GM19438 (cell line): ENCODE measurements around the gene PI16.
A peak's percentile ranks its signal among the peaks of the same experiment; 100 is the strongest.
"Not testable (repeated sequence)": the region's sequence is repeated elsewhere in the genome, so short reads cannot be mapped to it uniquely, and the experiment has no call there.

ENCODE experiments used
- ATAC-seq: cut with Tn5 transposase; IDR thresholded peaks from one replicate; pipeline ENCODE4 v1.9.1; 2021; ENCODE audit warnings: low read depth; ENCODE audit not compliant: unreplicated experiment

Gene PI16

GRCh38 chr6:36986704-36987047, 32.1 kb downstream of the PI16 start:
- peak; percentile 1 for ATAC-seq

- ATAC-seq: no peak
Measured at GRCh38 chr6:36989264-36989663, 34.7 kb downstream of the PI16 start.

GRCh38 chr6:36990401-36990800, 35.9 kb downstream of the PI16 start:
- not testable (repeated sequence) for ATAC-seq

GRCh38 chr6:36997811-36998722, 43.5 kb downstream of the PI16 start:
- no peak for ATAC-seq

GRCh38 chr6:36998723-36999038, 44.1 kb downstream of the PI16 start:
- ATAC-seq: no peak

GRCh38 chr6:36999061-36999750, 44.7 kb downstream of the PI16 start:
- no peak for ATAC-seq

- ATAC-seq: no peak
Measured at GRCh38 chr6:36999751-37000125, 45.2 kb downstream of the PI16 start.

GRCh38 chr6:37004044-37004980, 49.8 kb downstream of the PI16 start:
- no peak for ATAC-seq

- peak; percentile 60 for ATAC-seq
Measured at GRCh38 chr6:37005061-37005810, 50.7 kb downstream of the PI16 start, which contains the start of gene FGD2. Gene FGD2, plus strand, starts transcription at chr6:37005655. Its CDS starts 163 bp downstream, at chr6:37005818.

GRCh38 chr6:37005827-37006567, 51.5 kb downstream of the PI16 start:
- no peak for ATAC-seq

- ATAC-seq: no peak
Measured at GRCh38 chr6:37006793-37007339, 52.3 kb downstream of the PI16 start.

GRCh38 chr6:37007340-37008043, 53.0 kb downstream of the PI16 start:
- no peak for ATAC-seq

GRCh38 chr6:37008484-37009465, 54.2 kb downstream of the PI16 start:
- no peak for ATAC-seq

GRCh38 chr6:37010402-37010892, 55.9 kb downstream of the PI16 start:
- ATAC-seq: no peak

GRCh38 chr6:37011656-37012378, 57.3 kb downstream of the PI16 start:
- no peak for ATAC-seq
